Measurements from ENCODE around the gene C6orf120.

Gene C6orf120

GRCh38 chr6:169663468-169663867 lies 38.5 kb upstream of the C6orf120 start:
- Histone ChIP-seq H2AFZ (ENCODE audit: low read length) (no peak overlapping the region), H3K4me1 (ENCODE audit: insufficient read depth, low read length, severe bottlenecking) (no peaks in the 10 kb centered on the region), H3K4me3 (ENCODE audit: low read depth, low read length, poor library complexity, severe bottlenecking) (no peak overlapping the region), H3K4me2 (ENCODE audit: low read length) (no peak overlapping the region), H3F3A (ENCODE audit: insufficient read depth, low read length) (no peaks in the 10 kb centered on the region), H3K9me3 (ENCODE audit: low read length) (no peaks in the 10 kb centered on the region), H3K27ac (ENCODE audit: low read depth, low read length, poor library complexity, severe bottlenecking) (no peak overlapping the region), H3K9me2 (ENCODE audit: low read depth, low read length) (no peaks in the 10 kb centered on the region), H3K9ac (ENCODE audit: low read length) (no peak overlapping the region), H3K27me3 (ENCODE audit: insufficient read depth, low read length) (no peaks in the 10 kb centered on the region), H3K36me3 (ENCODE audit: insufficient read depth, low read length) (peaks cover 79% of the 10 kb centered on the region), H3K79me2 (ENCODE audit: insufficient read depth, low read length) (no peaks in the 10 kb centered on the region), H4K20me1 (ENCODE audit: insufficient read depth, low read length) (no peaks in the 10 kb centered on the region)
- TF ChIP-seq EZH2 (IDR thresholded peaks at IDR 0.05; ENCODE audit: borderline replicate concordance, low read length) (no peak), CTCF (IDR thresholded peaks at IDR 0.05; ENCODE audit: low read length) (no peak)

GRCh38 chr6:169664227-169664626 lies 37.7 kb upstream of the C6orf120 start:
- Histone ChIP-seq H3K9me2 (ENCODE audit: low read depth, low read length) (no peaks in the 10 kb centered on the region), H3K27me3 (ENCODE audit: insufficient read depth, low read length) (no peaks in the 10 kb centered on the region), H3K4me3 (ENCODE audit: low read depth, low read length, poor library complexity, severe bottlenecking) (no peak overlapping the region), H3K9me3 (ENCODE audit: low read length) (no peaks in the 10 kb centered on the region), H3K27ac (ENCODE audit: low read depth, low read length, poor library complexity, severe bottlenecking) (no peak overlapping the region), H3K4me2 (ENCODE audit: low read length) (no peak overlapping the region), H3K4me1 (ENCODE audit: insufficient read depth, low read length, severe bottlenecking) (no peaks in the 10 kb centered on the region), H4K20me1 (ENCODE audit: insufficient read depth, low read length) (no peaks in the 10 kb centered on the region), H3F3A (ENCODE audit: insufficient read depth, low read length) (no peaks in the 10 kb centered on the region), H2AFZ (ENCODE audit: low read length) (no peak overlapping the region), H3K79me2 (ENCODE audit: insufficient read depth, low read length) (no peaks in the 10 kb centered on the region), H3K9ac (ENCODE audit: low read length) (no peak overlapping the region), H3K36me3 (ENCODE audit: insufficient read depth, low read length) (peaks cover 82% of the 10 kb centered on the region)
- TF ChIP-seq EZH2 (IDR thresholded peaks at IDR 0.05; ENCODE audit: borderline replicate concordance, low read length) (no peak), CTCF (IDR thresholded peaks at IDR 0.05; ENCODE audit: low read length) (no peak)

- no peaks in the 10 kb centered on the region for H4K20me1 ChIP-seq (ENCODE audit: insufficient read depth, low read length)
- no peaks in the 10 kb centered on the region for H3F3A ChIP-seq (ENCODE audit: insufficient read depth, low read length)
- H3K9ac ChIP-seq (ENCODE audit: low read length): no peak overlapping the region
- H2AFZ ChIP-seq (ENCODE audit: low read length): no peak overlapping the region
- H3K27ac ChIP-seq (ENCODE audit: low read depth, low read length, poor library complexity, severe bottlenecking): no peak overlapping the region
- TF ChIP-seq EZH2 (IDR thresholded peaks at IDR 0.05; ENCODE audit: borderline replicate concordance, low read length) (no peak), CTCF (IDR thresholded peaks at IDR 0.05; ENCODE audit: low read length) (no peak)
- H3K79me2 ChIP-seq (ENCODE audit: insufficient read depth, low read length): no peaks in the 10 kb centered on the region
- no peak overlapping the region for H3K4me3 ChIP-seq (ENCODE audit: low read depth, low read length, poor library complexity, severe bottlenecking)
- H3K9me2 ChIP-seq (ENCODE audit: low read depth, low read length): no peaks in the 10 kb centered on the region
- H3K4me1 ChIP-seq (ENCODE audit: insufficient read depth, low read length, severe bottlenecking): no peaks in the 10 kb centered on the region
- H3K36me3 ChIP-seq (ENCODE audit: insufficient read depth, low read length): peaks cover 83% of the 10 kb centered on the region
- H3K9me3 ChIP-seq (ENCODE audit: low read length): no peaks in the 10 kb centered on the region
- H3K4me2 ChIP-seq (ENCODE audit: low read length): no peak overlapping the region
- no peaks in the 10 kb centered on the region for H3K27me3 ChIP-seq (ENCODE audit: insufficient read depth, low read length)
Observed at GRCh38 chr6:169665289-169665688, 36.6 kb upstream of the C6orf120 start.

Data from OCI-LY1 (cell line).